Rectal smooth muscle tissue (tissue), 1 donor: Measurements from ENCODE around the gene RGL1.
A peak's percentile ranks its signal among the peaks of the same experiment; 100 is the strongest.

Experiments
- H3K27ac ChIP-seq: one replicate; pipeline ENCODE4 v1.7.0; 2013; ENCODE audit warnings: low read depth, low read length, inconsistent platforms
- H3K27me3 ChIP-seq: one replicate; pipeline ENCODE4 v1.7.0; 2013; ENCODE audit warnings: low read length; ENCODE audit not compliant: control insufficient read depth, insufficient read depth
- H3K36me3 ChIP-seq: one replicate; pipeline ENCODE4 v1.7.0; 2013; ENCODE audit warnings: low read length; ENCODE audit not compliant: control insufficient read depth, insufficient read depth
- H3K4me1 ChIP-seq: one replicate; pipeline ENCODE4 v1.7.0; 2013; ENCODE audit warnings: low read length; ENCODE audit not compliant: control insufficient read depth, insufficient read depth
- H3K4me3 ChIP-seq: one replicate; pipeline ENCODE4 v1.7.0; 2013; ENCODE audit warnings: low read length
- H3K9ac ChIP-seq: one replicate; pipeline ENCODE4 v1.7.0; 2013; ENCODE audit warnings: low read length

Gene RGL1

DNA sequence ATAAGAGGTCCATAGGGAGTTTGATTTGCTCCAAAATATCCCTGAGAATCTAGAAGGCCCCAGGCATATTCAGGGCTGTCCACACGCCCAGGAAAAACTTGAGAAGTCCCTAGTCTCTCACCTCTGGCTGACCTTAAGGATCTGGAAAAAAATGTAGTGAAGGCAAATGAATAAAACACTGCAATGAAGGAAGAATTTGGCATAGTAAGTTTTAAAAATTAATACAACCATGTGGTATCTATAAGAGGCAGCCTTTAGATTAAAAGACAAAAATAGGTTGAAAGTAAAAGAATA lies 141.3 kb downstream of the RGL1 start:
- Histone ChIP-seq H3K36me3 (no peaks in the 10 kb centered on the region), H3K4me1 (no peaks in the 10 kb centered on the region), H3K27ac (no peak overlapping the region), H3K9ac (no peak overlapping the region), H3K4me3 (no peak overlapping the region), H3K27me3 (no peaks in the 10 kb centered on the region)

DNA sequence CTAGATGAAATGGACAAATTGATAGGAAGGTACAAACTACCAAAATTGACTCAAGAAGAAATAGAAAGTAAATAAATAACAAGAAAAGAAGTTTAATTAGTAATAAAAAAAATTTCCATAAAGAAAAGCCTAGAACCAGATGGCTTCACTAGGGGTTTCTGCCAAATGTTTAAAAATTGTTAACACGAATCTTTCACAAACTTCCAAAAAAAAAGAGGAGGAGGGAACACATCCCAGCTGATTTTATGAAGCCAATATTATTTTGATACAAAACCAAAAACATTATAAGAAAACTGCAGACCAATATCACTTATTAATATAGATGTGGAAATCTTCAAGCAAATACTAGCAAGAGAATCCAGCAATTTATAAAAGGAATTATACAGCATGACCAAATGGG lies 143.1 kb downstream of the RGL1 start:
- Histone ChIP-seq H3K4me3 (no peak overlapping the region), H3K4me1 (peaks cover 4% of the 10 kb centered on the region), H3K27me3 (no peaks in the 10 kb centered on the region), H3K27ac (no peak overlapping the region), H3K9ac (no peak overlapping the region), H3K36me3 (no peaks in the 10 kb centered on the region)

DNA sequence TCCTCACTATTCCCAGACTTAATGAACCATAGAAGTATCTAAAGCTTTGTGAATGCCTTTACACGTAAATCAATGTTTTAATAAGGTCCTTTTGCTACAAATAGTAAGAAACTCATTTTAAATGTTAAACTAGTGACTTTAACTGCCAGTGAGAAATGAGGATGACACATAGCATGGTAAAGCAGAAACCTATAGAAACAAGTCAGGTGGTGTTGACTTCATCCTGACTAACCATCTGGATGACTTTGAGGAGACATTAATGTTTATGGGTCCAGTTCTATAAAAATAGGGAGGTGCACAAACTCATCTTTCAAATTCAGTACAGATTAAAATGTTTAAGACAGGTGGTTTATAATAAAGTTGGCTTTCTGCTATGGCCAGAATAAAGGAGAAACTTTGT lies 147.2 kb downstream of the RGL1 start:
- Histone ChIP-seq H3K27me3 (no peaks in the 10 kb centered on the region), H3K4me3 (no peak overlapping the region), H3K36me3 (no peaks in the 10 kb centered on the region), H3K27ac (no peak overlapping the region), H3K4me1 (peaks cover 6% of the 10 kb centered on the region), H3K9ac (no peak overlapping the region)

DNA sequence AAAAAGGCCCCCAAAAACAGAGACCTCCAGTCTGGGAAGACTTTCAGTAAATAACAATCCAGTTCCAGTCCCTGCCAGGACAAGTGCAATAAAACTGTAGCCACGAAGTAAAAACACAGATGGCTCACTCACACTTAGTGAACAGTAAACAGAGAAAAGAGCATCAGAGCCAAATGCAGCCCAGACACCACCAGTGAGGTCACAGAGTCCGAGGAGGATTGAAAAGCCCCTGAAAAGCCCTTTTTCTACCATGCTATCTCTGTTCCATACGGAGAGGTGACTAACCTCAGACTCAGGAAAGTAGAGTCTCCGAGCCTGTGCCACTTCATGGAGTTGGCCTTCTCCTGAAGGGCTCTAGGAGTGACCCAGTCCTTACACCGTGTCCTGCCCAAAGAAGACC lies 148.1 kb downstream of the RGL1 start:
- H3K9ac ChIP-seq, result no peak overlapping the region
- no peak overlapping the region for H3K4me3 ChIP-seq
- H3K27me3 ChIP-seq, result no peaks in the 10 kb centered on the region
- peaks cover 6% of the 10 kb centered on the region for H3K4me1 ChIP-seq
- H3K27ac ChIP-seq, result peak overlapping the region; percentile 17
- H3K36me3 ChIP-seq, result no peaks in the 10 kb centered on the region

DNA sequence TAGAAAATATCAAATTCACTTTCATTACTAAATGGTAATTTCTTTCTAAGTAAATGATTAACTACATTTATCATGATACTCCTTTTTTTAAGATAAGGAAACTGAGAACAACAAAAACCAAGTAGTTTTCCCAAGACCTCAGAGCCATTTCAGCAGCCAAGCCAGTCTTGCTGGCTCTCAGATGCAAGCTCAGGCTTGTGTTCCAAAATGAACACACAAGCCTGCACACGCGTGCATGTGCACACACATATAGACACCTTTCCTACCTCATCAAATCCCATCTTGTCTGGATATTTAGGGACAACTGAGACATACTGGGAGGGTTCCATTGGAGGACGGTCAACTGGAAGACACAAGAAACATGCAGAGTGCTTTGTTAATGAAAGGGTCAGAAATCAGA lies 149.6 kb downstream of the RGL1 start:
- H3K9ac ChIP-seq, result no peak overlapping the region
- H3K4me3 ChIP-seq, result no peak overlapping the region
- no peak overlapping the region for H3K27ac ChIP-seq
- no peaks in the 10 kb centered on the region for H3K36me3 ChIP-seq
- H3K27me3 ChIP-seq, result no peaks in the 10 kb centered on the region
- H3K4me1 ChIP-seq, result peaks cover 6% of the 10 kb centered on the region

DNA sequence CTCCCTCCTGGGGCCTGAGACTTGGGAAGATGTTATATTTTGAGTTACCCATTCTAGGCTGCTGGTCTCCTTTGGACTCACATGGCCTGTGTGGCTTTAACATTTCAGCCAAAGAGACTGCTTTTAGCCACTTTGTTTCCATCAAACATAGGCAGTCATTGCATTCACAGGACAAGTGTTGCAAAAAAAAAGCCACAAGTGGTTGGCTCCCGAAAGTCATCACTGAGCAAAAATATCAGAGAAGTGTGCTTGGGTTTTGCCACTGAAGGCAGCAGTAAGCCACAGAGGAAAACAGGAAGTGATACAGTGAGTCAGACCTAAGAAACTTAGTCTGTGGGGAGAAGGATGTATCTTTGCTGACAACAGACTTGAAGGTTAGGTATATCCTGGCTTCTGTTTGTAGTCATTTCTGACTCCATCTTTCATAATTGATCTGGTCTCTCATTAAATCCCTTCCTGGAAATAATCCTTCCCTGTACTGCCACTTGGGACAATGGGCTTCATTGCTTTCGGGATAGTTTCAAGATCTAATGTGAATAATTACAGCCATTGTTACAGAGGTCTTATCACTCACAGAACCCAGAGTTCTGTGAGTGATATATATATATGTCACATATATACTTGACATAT lies 151.8 kb downstream of the RGL1 start:
- H3K4me1 ChIP-seq, result peaks cover 6% of the 10 kb centered on the region
- no peak overlapping the region for H3K4me3 ChIP-seq
- no peak overlapping the region for H3K27ac ChIP-seq
- H3K9ac ChIP-seq, result no peak overlapping the region
- H3K36me3 ChIP-seq, result no peaks in the 10 kb centered on the region
- no peaks in the 10 kb centered on the region for H3K27me3 ChIP-seq

DNA sequence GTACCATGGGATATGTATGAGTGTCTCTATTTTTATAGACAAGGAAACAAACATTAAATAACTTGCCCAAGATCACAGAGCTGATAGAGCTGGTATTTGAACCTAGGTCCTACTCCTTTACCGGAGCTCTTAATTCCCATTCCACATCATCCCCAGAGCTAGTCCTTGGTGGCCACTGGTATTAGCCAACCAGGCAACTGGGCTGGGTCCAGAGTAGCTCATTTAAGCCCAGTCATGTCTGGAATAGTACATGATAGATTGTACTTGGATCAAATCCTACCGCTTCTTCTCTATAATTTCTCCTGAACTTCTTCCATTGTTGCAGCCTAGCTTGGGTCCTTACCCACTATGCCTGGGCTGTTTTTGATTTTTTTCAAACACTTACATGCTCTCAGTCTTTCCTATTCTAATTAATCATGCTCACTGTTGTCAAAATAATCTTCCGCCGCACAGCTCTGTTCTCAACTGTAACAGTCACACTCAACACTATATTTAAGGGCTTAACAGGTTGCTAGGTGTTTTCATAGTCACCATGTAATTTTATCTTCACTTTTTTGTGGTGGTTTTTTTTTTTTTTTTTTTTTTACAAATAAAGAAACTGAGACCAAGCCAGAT lies 152.4 kb downstream of the RGL1 start:
- H3K4me3 ChIP-seq, result no peak overlapping the region
- H3K9ac ChIP-seq, result no peak overlapping the region
- no peaks in the 10 kb centered on the region for H3K36me3 ChIP-seq
- no peaks in the 10 kb centered on the region for H3K27me3 ChIP-seq
- peaks cover 6% of the 10 kb centered on the region for H3K4me1 ChIP-seq
- H3K27ac ChIP-seq, result no peak overlapping the region

DNA sequence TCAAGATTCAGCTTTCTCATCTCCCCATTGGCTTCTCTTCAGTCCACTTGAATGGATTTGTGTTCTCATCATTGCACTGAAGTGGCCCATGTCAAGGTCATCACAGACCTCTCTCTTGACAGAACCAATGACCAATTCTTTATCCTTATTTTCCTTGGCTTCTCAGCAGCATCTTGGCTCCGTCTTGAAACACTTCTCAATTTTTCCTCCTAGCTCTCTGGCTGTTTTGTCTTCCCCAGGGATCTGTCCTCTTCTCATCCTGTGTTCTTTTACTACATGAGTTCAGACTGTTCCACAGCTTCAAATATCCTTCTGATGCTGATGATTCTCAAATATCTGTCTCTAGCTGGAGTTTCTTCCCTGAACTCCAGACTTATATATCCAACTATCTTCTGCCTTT lies 154.0 kb downstream of the RGL1 start:
- Histone ChIP-seq H3K27ac (no peak overlapping the region), H3K4me1 (no peaks in the 10 kb centered on the region)

DNA sequence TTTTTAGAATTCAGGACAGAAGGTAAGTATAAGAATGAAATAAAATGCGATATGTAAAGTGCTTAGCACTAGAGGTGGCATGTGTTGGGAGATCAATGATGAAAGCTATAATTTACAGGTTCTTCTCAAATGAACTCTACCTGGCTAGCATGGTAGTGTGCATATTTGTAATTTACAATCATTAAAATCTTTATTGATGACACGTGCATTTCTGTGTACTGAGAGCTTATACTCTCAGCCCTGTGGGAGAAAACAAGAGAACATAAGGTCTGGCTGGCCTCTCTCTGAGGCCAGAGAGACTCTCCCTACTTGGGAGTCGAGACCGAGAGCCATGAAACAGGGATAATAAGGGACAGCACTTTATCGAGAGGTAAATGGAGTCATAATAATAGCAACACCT lies 156.2 kb downstream of the RGL1 start:
- no peaks in the 10 kb centered on the region for H3K4me1 ChIP-seq
- H3K27me3 ChIP-seq, result peaks cover 2% of the 10 kb centered on the region
- H3K9ac ChIP-seq, result no peak overlapping the region
- no peak overlapping the region for H3K4me3 ChIP-seq
- no peaks in the 10 kb centered on the region for H3K36me3 ChIP-seq
- H3K27ac ChIP-seq, result no peak overlapping the region

More for the DNA sequence above, 154.0 kb downstream of the RGL1 start:
- Histone ChIP-seq H3K36me3 (no peaks in the 10 kb centered on the region), H3K27me3 (no peaks in the 10 kb centered on the region), H3K4me3 (no peak overlapping the region), H3K9ac (no peak overlapping the region)

DNA sequence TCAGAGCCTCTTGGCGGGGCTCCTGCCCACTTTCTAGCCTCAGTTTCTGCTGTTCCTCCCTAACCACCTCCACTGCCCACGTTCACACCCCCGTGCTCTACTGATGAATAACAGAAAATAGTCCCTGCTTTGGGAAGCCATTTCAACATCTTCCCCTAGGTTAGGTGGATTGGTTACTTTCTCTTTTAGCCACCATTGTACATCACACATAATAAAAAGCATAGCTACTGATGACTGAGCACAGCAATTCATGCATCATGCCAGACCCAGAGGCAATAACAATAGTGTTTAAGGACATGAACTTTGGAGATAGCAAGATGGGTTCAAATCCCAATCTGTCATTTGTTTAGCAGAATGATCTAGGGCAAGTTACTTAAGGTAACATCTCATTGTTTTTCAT lies 158.0 kb downstream of the RGL1 start:
- no peaks in the 10 kb centered on the region for H3K4me1 ChIP-seq
- no peak overlapping the region for H3K4me3 ChIP-seq
- no peak overlapping the region for H3K9ac ChIP-seq
- H3K27me3 ChIP-seq, result peaks cover 2% of the 10 kb centered on the region
- no peaks in the 10 kb centered on the region for H3K36me3 ChIP-seq
- H3K27ac ChIP-seq, result no peak overlapping the region

DNA sequence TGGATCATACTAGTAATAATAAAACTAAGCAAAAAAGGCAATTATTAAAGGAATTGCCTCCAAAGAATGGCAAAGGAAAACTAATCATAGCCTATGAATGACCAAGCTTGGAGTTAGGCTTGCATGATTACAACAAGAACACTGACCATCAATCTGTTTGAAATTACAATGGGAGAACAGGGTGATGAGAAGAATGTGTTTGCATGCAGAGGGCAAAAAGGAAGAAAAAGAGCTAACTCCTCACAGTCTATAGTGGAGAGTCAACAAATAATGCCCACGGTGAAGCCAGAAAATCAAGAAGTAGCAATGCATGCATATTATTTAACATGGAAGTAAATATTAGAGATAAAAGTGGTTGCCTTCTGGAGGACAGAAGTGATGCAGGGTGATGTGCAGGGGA lies 160.8 kb downstream of the RGL1 start:
- no peak overlapping the region for H3K4me3 ChIP-seq
- no peak overlapping the region for H3K9ac ChIP-seq
- no peaks in the 10 kb centered on the region for H3K36me3 ChIP-seq
- no peaks in the 10 kb centered on the region for H3K4me1 ChIP-seq
- peaks cover 2% of the 10 kb centered on the region for H3K27me3 ChIP-seq
- H3K27ac ChIP-seq, result no peak overlapping the region

DNA sequence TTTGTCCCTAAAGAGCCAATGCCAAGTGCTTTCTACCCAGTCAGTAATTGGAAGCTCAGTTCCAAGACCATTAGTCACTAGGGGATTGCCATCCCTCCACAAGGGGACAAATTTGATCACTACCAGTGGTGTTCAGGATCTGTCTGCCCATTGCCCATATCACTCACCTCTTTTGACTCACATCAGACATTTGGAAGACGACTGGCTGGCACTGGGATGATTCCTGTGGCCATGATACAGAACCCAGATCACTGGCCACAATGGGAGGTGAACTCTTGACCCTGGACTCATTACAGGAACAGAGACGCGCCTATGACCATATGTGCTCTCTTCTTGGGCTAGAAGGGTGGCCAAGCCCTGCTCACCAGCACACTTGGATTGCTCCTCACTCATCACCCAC lies 161.6 kb downstream of the RGL1 start:
- H3K9ac ChIP-seq, result no peak overlapping the region
- H3K4me3 ChIP-seq, result no peak overlapping the region
- peaks cover 2% of the 10 kb centered on the region for H3K27me3 ChIP-seq
- no peak overlapping the region for H3K27ac ChIP-seq
- no peaks in the 10 kb centered on the region for H3K36me3 ChIP-seq
- no peaks in the 10 kb centered on the region for H3K4me1 ChIP-seq

DNA sequence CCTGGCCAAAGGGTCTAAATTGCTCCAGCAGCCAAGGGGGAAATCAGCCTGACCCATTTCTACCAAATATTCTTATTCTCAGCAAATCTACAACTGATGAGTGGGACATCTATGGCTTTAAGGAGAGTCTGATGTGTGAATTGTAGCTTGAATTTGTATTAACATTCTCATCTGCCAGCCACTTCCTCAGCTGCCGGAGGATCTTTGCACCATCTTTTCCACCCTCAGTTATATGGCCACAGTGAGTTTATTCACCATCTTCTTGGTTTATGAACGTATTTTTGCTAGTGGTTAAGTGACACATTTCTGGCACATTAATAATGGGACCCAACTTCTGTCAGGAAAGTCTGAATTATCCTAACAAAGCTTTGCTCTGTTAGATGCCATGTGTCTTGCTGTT lies 163.0 kb downstream of the RGL1 start:
- Histone ChIP-seq H3K4me3 (no peak overlapping the region), H3K36me3 (no peaks in the 10 kb centered on the region), H3K27me3 (peaks cover 2% of the 10 kb centered on the region), H3K9ac (no peak overlapping the region), H3K27ac (no peak overlapping the region), H3K4me1 (no peaks in the 10 kb centered on the region)
